ENCODE data around the gene EPRS1.

GRCh38 chr1:220046052-220046930 lies at the start of gene EPRS1:
- TF ChIP-seq CTCF (IDR thresholded peaks at IDR 0.05; ENCODE audit: low read depth, low read length) (no peak; the same call in 1 of the 2 replicates), EZH2phosphoT487 (IDR thresholded peaks at IDR 0.05; ENCODE audit: low read depth) (no peak)
